ENCODE measurements around the gene GRN. TPM values are rescaled to one million over a fixed set of nuclear protein-coding genes. Genes with fewer than 3 reads are reported as not detected.

GRN gene
- total RNA-seq, 1 donor from 2014 or later, result 160 TPM

DNA sequence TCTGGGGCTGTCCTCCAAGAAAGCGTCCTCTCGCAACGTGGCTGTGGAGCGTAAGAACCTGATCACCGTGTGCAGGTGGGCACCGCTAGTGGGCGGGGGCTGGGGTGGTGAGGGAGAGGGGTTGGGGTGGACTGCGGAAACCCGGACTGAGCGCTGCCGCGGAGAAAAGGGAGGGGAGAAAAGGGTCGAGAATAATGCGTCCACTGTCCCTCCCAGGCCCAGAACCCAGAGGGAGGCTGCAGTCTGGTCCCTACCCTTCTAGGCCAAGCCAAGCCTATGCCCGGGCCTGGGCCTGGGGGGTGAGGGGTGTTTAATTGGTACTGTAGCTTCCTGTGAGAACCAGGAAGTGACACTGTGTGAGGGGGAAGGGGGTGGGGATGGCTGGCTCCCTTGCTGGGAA, 36.2 kb upstream of the GRN start:
- H3K36me3 ChIP-seq, result no peaks in the 10 kb centered on the region
- no peaks in the 10 kb centered on the region for H3K9me3 ChIP-seq (replicated peaks)
- peaks cover 21% of the 10 kb centered on the region for H3K4me1 ChIP-seq
- intact Hi-C loops (cut with micrococcal nuclease), result no loop called here
- DNase-seq, result no peak
- H3K27ac ChIP-seq (replicated peaks), result no peak overlapping the region
- H3K27me3 ChIP-seq (ENCODE audit: low read depth), result peaks cover 78% of the 10 kb centered on the region
- TF ChIP-seq, protein P1, sequence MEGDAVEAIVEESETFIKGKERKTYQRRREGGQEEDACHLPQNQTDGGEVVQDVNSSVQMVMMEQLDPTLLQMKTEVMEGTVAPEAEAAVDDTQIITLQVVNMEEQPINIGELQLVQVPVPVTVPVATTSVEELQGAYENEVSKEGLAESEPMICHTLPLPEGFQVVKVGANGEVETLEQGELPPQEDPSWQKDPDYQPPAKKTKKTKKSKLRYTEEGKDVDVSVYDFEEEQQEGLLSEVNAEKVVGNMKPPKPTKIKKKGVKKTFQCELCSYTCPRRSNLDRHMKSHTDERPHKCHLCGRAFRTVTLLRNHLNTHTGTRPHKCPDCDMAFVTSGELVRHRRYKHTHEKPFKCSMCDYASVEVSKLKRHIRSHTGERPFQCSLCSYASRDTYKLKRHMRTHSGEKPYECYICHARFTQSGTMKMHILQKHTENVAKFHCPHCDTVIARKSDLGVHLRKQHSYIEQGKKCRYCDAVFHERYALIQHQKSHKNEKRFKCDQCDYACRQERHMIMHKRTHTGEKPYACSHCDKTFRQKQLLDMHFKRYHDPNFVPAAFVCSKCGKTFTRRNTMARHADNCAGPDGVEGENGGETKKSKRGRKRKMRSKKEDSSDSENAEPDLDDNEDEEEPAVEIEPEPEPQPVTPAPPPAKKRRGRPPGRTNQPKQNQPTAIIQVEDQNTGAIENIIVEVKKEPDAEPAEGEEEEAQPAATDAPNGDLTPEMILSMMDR (IDR thresholded peaks at IDR 0.05; ENCODE audit: borderline replicate concordance), result no peak
- peak overlapping the region; percentile 73 for H3K4me3 ChIP-seq

DNA sequence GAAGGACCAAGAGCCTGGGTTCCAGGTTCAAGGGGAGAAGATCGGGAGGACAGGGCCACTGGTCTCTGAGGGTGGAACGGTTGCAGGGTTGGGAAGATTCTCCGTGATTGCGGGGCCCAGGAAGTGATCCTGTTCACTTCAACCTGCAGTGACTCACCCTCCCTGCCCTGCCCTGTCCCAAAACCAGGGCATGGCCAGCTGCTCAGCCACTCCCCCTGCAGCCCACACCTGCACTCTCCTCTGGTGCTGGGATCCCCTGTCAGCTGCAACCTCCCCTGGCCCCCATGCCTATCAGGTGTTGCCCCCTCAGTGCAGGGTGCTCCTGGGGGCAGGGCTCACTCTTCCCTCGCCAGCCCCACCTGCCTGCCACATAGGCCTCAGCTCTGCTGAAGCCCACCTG, 35.6 kb upstream of the GRN start:
- intact Hi-C loops (cut with micrococcal nuclease), result no loop called here
- peaks cover 78% of the 10 kb centered on the region for H3K27me3 ChIP-seq (ENCODE audit: low read depth)

DNA sequence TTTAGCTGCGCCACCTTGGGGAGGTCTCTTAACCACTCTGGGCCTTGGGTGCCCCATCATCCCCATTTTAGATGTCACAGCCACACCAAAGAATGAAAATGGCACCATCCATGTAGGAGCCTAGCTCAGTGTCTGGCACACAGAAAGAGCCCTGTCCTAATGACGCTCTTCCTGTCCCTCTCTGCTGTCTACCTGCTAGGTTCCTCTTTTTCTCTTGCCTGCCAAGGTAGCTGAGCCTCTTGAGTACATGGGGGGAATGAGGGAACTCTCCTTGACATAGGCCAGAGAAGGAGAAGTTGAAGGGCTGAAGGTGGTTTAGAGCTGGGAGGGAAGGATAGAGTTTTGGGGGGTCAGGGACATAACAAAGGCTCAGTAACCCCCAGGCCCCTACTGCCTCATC, 34.9 kb upstream of the GRN start:
- Histone ChIP-seq H3K36me3 (no peaks in the 10 kb centered on the region), H3K9me3 (replicated peaks) (no peaks in the 10 kb centered on the region), H3K27me3 (ENCODE audit: low read depth) (peaks cover 78% of the 10 kb centered on the region), H3K4me3 (no peak overlapping the region), H3K27ac (replicated peaks) (no peak overlapping the region), H3K4me1 (peaks cover 30% of the 10 kb centered on the region)
- DNase-seq, result no peak
- intact Hi-C loops (cut with micrococcal nuclease), result no loop called here
- TF ChIP-seq, protein P1 (IDR thresholded peaks at IDR 0.05; ENCODE audit: borderline replicate concordance), result no peak

More for the DNA sequence above, 35.6 kb upstream of the GRN start:
- Histone ChIP-seq H3K4me3 (no peak overlapping the region), H3K9me3 (replicated peaks) (no peaks in the 10 kb centered on the region), H3K4me1 (peaks cover 23% of the 10 kb centered on the region), H3K27ac (replicated peaks) (no peak overlapping the region), H3K36me3 (no peaks in the 10 kb centered on the region)
- no peak for DNase-seq
- TF ChIP-seq, protein P1 (IDR thresholded peaks at IDR 0.05; ENCODE audit: borderline replicate concordance), result no peak

DNA sequence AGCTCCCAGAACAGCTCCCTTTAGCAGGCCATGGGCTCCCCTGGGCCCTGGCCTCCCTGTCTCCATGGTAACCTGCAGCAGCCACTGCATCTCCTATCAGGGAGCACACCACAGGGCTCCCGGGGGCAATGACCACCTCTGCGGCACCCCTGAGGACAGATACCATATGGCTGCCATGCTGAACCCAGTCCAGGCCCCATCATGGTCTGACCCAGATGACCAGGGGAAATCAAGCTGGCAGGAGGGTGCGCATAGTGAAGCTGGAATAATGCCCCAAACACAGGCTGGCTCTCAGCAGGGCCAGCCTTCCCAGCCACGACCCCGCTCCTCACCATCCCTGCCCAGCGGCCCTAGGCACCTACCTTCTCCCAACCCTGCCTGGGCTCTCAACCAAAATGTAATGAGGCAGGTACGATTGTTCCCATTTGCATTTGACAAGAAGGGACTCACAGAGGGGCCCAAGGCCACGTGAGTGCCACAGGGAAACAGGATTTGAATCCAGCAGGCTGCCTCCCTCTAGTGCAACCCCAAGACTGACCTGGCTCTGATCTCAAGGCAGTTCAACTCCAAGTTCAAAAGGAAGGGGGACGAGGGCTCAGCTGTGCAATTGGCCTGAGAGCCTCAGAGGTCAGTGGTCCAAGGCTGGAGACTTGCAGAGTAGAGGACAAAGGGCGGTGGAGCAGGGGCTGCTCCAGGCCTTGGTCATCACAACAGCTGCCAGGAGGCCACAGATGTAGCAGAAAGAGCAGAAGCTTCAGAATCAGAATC, 34.3 kb upstream of the GRN start:
- TF ChIP-seq, protein P1 (IDR thresholded peaks at IDR 0.05; ENCODE audit: borderline replicate concordance), result no peak
- no peaks in the 10 kb centered on the region for H3K36me3 ChIP-seq
- intact Hi-C loops (cut with micrococcal nuclease), result no loop called here
- DNase-seq, result no peak
- no peak overlapping the region for H3K4me3 ChIP-seq
- H3K27me3 ChIP-seq (ENCODE audit: low read depth), result peaks cover 78% of the 10 kb centered on the region
- H3K9me3 ChIP-seq (replicated peaks), result no peaks in the 10 kb centered on the region
- H3K4me1 ChIP-seq, result peaks cover 30% of the 10 kb centered on the region
- no peak overlapping the region for H3K27ac ChIP-seq (replicated peaks)

DNA sequence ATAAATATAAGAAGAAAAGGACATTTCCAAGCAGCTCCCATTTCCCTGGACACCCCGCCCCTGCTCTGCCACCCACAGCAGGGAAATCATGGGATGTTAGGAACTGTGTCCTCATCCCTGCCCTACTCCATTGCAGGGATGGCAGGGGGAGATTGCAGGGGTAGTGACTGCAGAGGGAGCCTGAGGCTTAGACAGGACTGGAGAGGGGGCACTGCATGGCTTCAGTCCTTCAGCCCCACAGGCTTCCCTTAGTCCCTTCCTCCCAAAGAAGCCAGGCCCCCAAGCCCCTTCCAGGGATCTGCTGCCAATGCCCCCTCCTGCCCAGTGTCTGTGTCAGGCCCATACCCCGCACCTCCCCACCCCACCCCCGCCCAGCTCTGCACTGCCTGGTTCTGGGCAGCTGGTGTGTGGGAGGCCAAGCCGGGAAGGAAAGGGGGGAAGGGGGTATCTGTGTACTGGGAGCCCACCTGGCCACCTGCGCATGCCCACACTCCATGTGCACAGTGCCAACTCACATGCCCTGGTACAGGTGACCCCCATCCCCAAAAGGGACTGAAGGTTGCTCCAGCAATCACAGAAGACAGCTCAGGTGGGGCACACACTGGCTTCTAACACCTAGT, 33.4 kb upstream of the GRN start:
- Histone ChIP-seq H3K4me3 (no peak overlapping the region), H3K36me3 (no peaks in the 10 kb centered on the region), H3K4me1 (peaks cover 30% of the 10 kb centered on the region), H3K27ac (replicated peaks) (no peak overlapping the region), H3K27me3 (ENCODE audit: low read depth) (peaks cover 78% of the 10 kb centered on the region), H3K9me3 (replicated peaks) (no peaks in the 10 kb centered on the region)
- TF ChIP-seq, protein P1 (IDR thresholded peaks at IDR 0.05; ENCODE audit: borderline replicate concordance), result no peak
- intact Hi-C loops (cut with micrococcal nuclease), result no loop called here
- DNase-seq, result no peak
